Measurements from ENCODE around the gene ADRA2B. TPM values are rescaled to one million over a fixed set of nuclear protein-coding genes. Genes with fewer than 3 reads are reported as not detected.

ADRA2B gene
- total RNA-seq, 1 experiment from 2014 or later: not detected

DNA sequence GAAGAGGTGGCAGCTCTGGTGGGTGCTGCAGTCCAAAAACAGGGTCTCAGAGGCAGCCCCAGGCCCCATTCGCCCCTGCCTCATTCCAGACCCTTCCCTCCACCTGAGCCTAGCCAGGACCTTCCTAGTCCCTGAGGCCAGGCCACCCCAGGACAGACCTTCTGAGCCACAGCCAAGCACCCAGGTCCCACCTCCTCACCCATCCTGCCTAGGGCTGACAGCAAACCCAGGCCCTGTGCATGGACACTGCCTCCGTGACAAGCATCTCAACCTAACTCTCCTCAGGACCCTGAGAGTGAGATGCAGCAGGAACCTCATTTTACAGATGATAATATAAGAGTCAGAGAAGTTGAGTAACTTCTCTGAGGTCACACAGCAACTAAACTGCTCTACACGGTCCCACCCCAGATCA, 15.5 kb downstream of the ADRA2B start:
- peaks cover 45% of the 10 kb centered on the region for H3K27me3 Mint-ChIP-seq (ENCODE audit: unreplicated experiment)
- CTCF ChIA-PET: interaction anchor here (1.4 kb wide), 1 partner anchor 9 kb away, joined by 4 read pairs; no protein-coding TSS in a partner anchor
- DNase-seq: no peak
- no peak overlapping the region for H3K27ac Mint-ChIP-seq (ENCODE audit: unreplicated experiment)
- H3K9me3 Mint-ChIP-seq (ENCODE audit: low read depth, unreplicated experiment): no peaks in the 10 kb centered on the region
- H3K4me3 Mint-ChIP-seq (ENCODE audit: low read depth, unreplicated experiment): no peak overlapping the region
- no TSS peak for BruUV-seq (replicated peaks)
- TF ChIP-seq, protein P1, sequence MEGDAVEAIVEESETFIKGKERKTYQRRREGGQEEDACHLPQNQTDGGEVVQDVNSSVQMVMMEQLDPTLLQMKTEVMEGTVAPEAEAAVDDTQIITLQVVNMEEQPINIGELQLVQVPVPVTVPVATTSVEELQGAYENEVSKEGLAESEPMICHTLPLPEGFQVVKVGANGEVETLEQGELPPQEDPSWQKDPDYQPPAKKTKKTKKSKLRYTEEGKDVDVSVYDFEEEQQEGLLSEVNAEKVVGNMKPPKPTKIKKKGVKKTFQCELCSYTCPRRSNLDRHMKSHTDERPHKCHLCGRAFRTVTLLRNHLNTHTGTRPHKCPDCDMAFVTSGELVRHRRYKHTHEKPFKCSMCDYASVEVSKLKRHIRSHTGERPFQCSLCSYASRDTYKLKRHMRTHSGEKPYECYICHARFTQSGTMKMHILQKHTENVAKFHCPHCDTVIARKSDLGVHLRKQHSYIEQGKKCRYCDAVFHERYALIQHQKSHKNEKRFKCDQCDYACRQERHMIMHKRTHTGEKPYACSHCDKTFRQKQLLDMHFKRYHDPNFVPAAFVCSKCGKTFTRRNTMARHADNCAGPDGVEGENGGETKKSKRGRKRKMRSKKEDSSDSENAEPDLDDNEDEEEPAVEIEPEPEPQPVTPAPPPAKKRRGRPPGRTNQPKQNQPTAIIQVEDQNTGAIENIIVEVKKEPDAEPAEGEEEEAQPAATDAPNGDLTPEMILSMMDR (IDR thresholded peaks at IDR 0.05; ENCODE audit: unreplicated experiment): no peak
- intact Hi-C loops (cut with micrococcal nuclease; ENCODE audit: unreplicated experiment): no loop called here
- H3K36me3 Mint-ChIP-seq (ENCODE audit: insufficient read depth, unreplicated experiment): no peaks in the 10 kb centered on the region
- H3K4me1 Mint-ChIP-seq (ENCODE audit: low read depth, unreplicated experiment): no peaks in the 10 kb centered on the region

DNA sequence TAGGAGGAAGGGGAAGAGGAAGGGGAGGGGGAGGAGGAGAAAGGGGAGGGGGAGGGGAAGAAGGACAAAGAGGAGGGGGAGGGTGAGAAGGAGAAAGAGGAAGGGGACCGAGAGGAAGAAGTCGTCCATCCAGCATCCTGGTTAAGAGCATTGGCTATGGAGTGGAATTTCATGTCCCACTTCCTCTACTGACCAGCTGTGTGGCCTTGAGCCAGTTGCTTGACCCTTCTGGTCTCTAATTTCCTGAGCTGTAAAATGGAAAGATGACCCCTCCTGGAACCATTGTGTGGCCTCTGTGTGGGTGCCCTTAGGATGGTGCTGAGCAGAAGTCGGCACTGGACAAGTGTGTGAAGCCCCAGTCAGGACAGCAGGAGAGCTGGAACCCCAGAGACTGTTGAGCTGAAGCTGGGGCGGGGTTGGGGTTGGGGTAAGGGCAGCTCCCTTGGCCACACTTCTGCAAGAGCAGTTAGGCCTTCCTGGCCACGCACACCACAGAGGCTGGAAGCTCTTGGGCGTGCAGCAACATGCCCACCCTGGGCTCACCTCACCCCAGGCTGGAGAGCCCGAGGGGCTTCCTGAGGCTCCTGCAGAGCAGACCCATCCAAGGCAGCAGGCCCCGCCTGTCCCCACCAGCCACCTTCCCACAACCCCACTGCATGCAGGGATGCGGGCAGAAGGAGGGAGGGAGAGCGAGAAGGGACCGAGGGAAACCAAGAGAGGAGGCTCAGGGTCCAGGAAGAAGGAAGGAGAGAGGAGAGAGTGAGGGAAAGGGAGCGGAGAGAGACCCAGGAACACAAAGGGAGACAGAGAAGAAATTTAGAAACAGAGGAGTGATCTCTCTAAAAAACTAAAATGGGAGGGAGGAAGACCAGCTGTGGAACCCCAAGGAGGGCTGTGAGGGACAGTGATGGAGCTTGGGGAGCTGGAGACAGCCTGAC, 16.2 kb downstream of the ADRA2B start:
- intact Hi-C loops (cut with micrococcal nuclease; ENCODE audit: unreplicated experiment): no loop called here
- Mint-ChIP-seq H3K27ac (ENCODE audit: unreplicated experiment) (no peak overlapping the region), H3K36me3 (ENCODE audit: insufficient read depth, unreplicated experiment) (no peaks in the 10 kb centered on the region), H3K4me1 (ENCODE audit: low read depth, unreplicated experiment) (no peaks in the 10 kb centered on the region), H3K9me3 (ENCODE audit: low read depth, unreplicated experiment) (no peaks in the 10 kb centered on the region), H3K27me3 (ENCODE audit: unreplicated experiment) (peaks cover 38% of the 10 kb centered on the region), H3K4me3 (ENCODE audit: low read depth, unreplicated experiment) (no peak overlapping the region)
- DNase-seq: no peak
- CTCF ChIA-PET: interaction anchor here (1.4 kb wide), 1 partner anchor 9 kb away, joined by 4 read pairs; no protein-coding TSS in a partner anchor
- BruUV-seq (replicated peaks): no TSS peak
- TF ChIP-seq, protein P1 (IDR thresholded peaks at IDR 0.05; ENCODE audit: unreplicated experiment): no peak

DNA sequence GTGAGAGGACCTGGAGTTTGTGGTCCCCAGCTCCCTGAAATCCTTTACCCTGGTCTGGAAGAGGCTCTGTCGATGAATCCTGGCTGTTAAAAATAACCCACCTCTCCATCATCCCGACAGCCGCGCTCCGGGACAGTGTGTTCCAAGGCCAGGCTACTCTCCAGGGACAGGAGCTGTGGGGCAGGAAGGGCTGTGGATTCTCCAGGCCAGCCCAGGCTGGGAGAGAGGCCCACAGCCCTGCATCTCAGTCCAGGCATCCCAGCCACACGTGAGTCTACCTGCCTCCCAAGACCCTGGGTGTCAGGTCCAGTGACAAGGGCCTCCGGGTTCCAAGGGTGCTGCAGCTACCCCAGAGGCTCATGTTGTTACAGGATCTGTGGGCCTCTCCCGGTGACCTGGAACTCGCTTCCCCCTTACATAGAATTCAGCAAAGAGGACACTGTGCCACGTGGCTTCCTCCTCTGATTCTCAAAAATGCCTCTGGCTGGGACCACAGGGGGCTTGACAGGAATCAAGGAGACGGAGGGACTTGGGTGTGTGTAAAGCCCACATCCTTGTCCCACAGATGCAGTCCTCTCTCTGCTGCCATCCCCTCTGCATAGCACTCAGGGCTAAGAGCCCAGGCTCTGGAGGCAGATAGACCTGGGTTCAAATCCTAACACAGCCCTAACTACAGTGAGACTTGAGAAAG, 17.3 kb downstream of the ADRA2B start:
- TF ChIP-seq, protein P1 (IDR thresholded peaks at IDR 0.05; ENCODE audit: unreplicated experiment): no peak
- intact Hi-C loops (cut with micrococcal nuclease; ENCODE audit: unreplicated experiment): no loop called here
- H3K4me3 Mint-ChIP-seq (ENCODE audit: low read depth, unreplicated experiment): no peak overlapping the region
- H3K27ac Mint-ChIP-seq (ENCODE audit: unreplicated experiment): no peak overlapping the region
- no peaks in the 10 kb centered on the region for H3K9me3 Mint-ChIP-seq (ENCODE audit: low read depth, unreplicated experiment)
- no peaks in the 10 kb centered on the region for H3K4me1 Mint-ChIP-seq (ENCODE audit: low read depth, unreplicated experiment)
- no peaks in the 10 kb centered on the region for H3K36me3 Mint-ChIP-seq (ENCODE audit: insufficient read depth, unreplicated experiment)
- CTCF ChIA-PET: interaction anchor here (0.7 to 1.4 kb wide), 2 partner anchors 8 to 16 kb away, joined by 3 to 4 read pairs; no protein-coding TSS in a partner anchor
- BruUV-seq (replicated peaks): no TSS peak
- peaks cover 27% of the 10 kb centered on the region for H3K27me3 Mint-ChIP-seq (ENCODE audit: unreplicated experiment)
- DNase-seq: no peak

DNA sequence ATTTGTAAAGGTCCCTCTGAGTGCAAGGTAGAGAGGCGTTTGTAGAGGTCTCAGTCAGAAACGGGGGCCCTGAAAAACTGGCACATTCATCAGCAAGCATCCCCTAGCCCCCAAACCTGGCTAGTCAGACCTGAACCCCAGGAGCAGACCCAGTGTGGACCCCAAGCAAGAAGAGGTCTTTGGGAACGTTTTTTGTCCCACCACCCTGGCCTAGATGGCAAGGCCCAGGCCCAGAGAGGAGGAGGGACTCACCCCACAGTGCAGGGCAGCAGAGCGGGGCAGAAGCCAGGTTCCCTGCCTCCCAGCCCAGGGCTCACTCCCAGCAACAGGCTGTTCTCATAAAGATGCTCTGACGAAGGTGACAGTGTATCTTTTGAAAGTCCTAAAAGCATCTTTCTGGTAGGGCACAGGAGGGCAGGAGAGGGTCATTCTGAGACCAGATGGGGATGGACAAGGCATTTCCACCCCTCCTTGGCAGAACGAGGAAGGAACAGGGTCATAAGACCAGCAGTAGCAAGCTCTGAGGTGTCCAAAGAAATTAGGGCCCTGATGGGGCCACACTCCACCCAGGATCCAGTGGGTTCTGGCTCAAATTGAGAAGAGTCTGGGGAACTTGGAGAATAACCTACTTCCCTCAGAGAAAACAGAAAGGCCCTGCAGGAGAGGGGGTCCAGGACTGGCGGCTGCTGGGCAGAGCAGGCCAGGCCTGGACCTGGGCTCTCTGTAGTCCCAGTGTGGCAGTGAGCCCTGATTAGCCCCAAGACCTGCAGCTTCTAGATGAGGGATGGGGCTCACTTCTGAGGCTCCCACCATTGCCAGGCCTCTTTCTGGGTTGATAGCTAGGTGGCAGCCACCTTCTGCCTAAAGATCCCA, 18.2 kb downstream of the ADRA2B start:
- H3K36me3 Mint-ChIP-seq (ENCODE audit: insufficient read depth, unreplicated experiment): no peaks in the 10 kb centered on the region
- CTCF ChIA-PET: interaction anchor here (0.6 to 0.7 kb wide), 2 partner anchors 16 to 109 kb away, joined by 3 read pairs; no protein-coding TSS in a partner anchor

More for the DNA sequence above, 18.2 kb downstream of the ADRA2B start:
- Mint-ChIP-seq H3K9me3 (ENCODE audit: low read depth, unreplicated experiment) (no peaks in the 10 kb centered on the region), H3K27ac (ENCODE audit: unreplicated experiment) (no peak overlapping the region), H3K4me3 (ENCODE audit: low read depth, unreplicated experiment) (no peak overlapping the region), H3K27me3 (ENCODE audit: unreplicated experiment) (peaks cover 19% of the 10 kb centered on the region), H3K4me1 (ENCODE audit: low read depth, unreplicated experiment) (no peaks in the 10 kb centered on the region)
- intact Hi-C loops (cut with micrococcal nuclease; ENCODE audit: unreplicated experiment): no loop called here
- DNase-seq: no peak
- no TSS peak for BruUV-seq (replicated peaks)
- TF ChIP-seq, protein P1 (IDR thresholded peaks at IDR 0.05; ENCODE audit: unreplicated experiment): no peak

Data from Calu3 (cell line).